H1 (cell line): Measurements from ENCODE around the gene DVL1. TPM values are rescaled to one million over a fixed set of nuclear protein-coding genes. Genes with fewer than 3 reads are reported as not detected.

Source experiments
- ATF3 ChIP-seq: IDR thresholded peaks from 2 replicates; pipeline ENCODE4 v1.6.1; 2011; ENCODE audit warnings: low read depth, mild to moderate bottlenecking, low read length; ENCODE audit not compliant: insufficient read depth
- CHD2 ChIP-seq: IDR thresholded peaks from 2 replicates; pipeline ENCODE4 v1.6.1; 2012; ENCODE audit warnings: low read length, improper control_type of control experiment
- JUN ChIP-seq: IDR thresholded peaks from 2 replicates; pipeline ENCODE4 v1.6.1; 2011; ENCODE audit warnings: low read depth, mild to moderate bottlenecking, improper control_type of control experiment, low read length
- JUND ChIP-seq: IDR thresholded peaks from 2 replicates; pipeline ENCODE4 v1.6.1; 2011; ENCODE audit warnings: mild to moderate bottlenecking, improper control_type of control experiment, low read length
- MAFK ChIP-seq: IDR thresholded peaks from 2 replicates; pipeline ENCODE4 v1.6.1; 2012; ENCODE audit warnings: low read depth, mild to moderate bottlenecking, improper control_type of control experiment, low read length
- POLR2A ChIP-seq, 2 experiments: IDR thresholded peaks; 1 replicate in 1 of 2; 2 replicates in 1 of 2; pipeline ENCODE4 v1.6.1; 2011; ENCODE audit warnings: low read depth in 2 of 2, low read length in 2 of 2, mild to moderate bottlenecking in 2 of 2; ENCODE audit errors: control extremely low read depth in 1 of 2
- SP4 ChIP-seq: IDR thresholded peaks from 2 replicates; pipeline ENCODE4 v1.6.1; 2012; ENCODE audit warnings: low read length, inconsistent platforms
- TCF12 ChIP-seq: IDR thresholded peaks from 2 replicates; pipeline ENCODE4 v1.6.1; 2011; ENCODE audit warnings: low read depth, mild to moderate bottlenecking, low read length
- polyA plus RNA-seq, 7 experiments: library from polyadenylated mRNA; depleted of rRNA in 3 of 7; stranded (reverse) in 5 of 7; unstranded in 2 of 7; fragments of >200 nt in 5 of 7; fragments of 200-250 nt in 2 of 7; gene quantifications; 1 replicate in 5 of 7; 2 replicates in 1 of 7; 4 replicates in 1 of 7; pipeline versions ENCODE4 v1.2.1 to v1.2.3, GENCODE V29; 2011 to 2013; ENCODE audit warnings: missing spikeins in 2 of 7, mixed read lengths in 2 of 7
- total RNA-seq: library from RNA; stranded (reverse); fragmentation: NEBNext Ultra II Directional; extraction: Animal tissue kit (Norgen Biotek cat#: 25700); gene quantifications from 2 replicates; pipeline ENCODE4 v1.2.1, GENCODE V29; 2021

The DVL1 gene
- total and polyA plus RNA-seq, 2 of the 8 experiments (the other 6 are each of a cell fraction or from before 2014, with no cell fraction given): 39.4 to 58.9 TPM

- TF ChIP-seq TCF12 (no peak), SP4 (no peak), JUN (no peak), MAFK (no peak), POLR2A (IDR thresholded peaks at IDR 0.05; ENCODE audit: control extremely low read depth in 1 of 2, low read depth in 2 of 2, low read length in 2 of 2) (no peak), CHD2 (no peak), JUND (no peak), ATF3 (no peak)
These were observed 7.7 kb upstream of the DVL1 start (continued) for GRCh38 chr1:1356796-1357401.
